Fibroblast of villous mesenchyme (primary cell): Measurements from ENCODE around the gene INTS11. TPM values are rescaled to one million over a fixed set of nuclear protein-coding genes. Genes with fewer than 3 reads are reported as not detected.

ENCODE experiments used
- DNase-seq: peaks from one replicate; pipeline ENCODE4 v3.0.0-alpha.2; 2010; ENCODE audit warnings: low read depth
- H3K4me3 ChIP-seq: 2 replicates; pipeline ENCODE4 v1.5.1; 2011; ENCODE audit warnings: low read depth, mild to moderate bottlenecking, low read length
- small RNA-seq: library from RNA; depleted of rRNA; stranded (forward); fragments of <200 nt; gene quantifications from one replicate; pipeline ENCODE3, GENCODE V24; 2012
- total RNA-seq: library from RNA; depleted of rRNA; stranded (reverse); fragments of >200 nt; gene quantifications from 2 replicates; pipeline ENCODE4 v1.2.3, GENCODE V29; 2012
- TF ChIP-seq, protein P1 (sequence below): IDR thresholded peaks from 2 replicates; pipeline ENCODE4 v1.5.1; 2012; ENCODE audit warnings: low read depth, mild to moderate bottlenecking, low read length; ENCODE audit not compliant: insufficient read depth

INTS11 gene
- total RNA-seq, 1 donor: 57.9 TPM

DNA sequence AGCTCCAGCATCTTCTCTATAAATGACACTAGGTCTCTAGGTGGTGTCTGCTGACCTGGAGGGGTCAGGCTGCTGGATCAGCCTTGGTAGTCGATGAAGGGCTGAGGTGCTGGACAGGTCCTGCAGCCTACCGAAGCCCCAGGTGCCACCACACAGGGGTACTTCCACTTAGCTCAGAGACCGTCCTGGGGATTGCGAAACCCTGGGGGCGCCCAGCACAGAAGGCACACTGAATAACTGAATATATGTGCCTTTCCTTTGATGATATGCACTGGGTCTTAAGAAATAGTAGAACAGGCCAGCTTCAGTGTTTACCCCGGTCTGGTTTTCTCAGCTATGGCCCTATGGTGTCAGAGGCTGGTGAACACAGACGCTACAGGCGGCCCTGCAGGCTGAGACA is 61.7 kb downstream of the INTS11 start:
- no peak overlapping the region for H3K4me3 ChIP-seq
- DNase-seq: no peak
- TF ChIP-seq, protein P1, sequence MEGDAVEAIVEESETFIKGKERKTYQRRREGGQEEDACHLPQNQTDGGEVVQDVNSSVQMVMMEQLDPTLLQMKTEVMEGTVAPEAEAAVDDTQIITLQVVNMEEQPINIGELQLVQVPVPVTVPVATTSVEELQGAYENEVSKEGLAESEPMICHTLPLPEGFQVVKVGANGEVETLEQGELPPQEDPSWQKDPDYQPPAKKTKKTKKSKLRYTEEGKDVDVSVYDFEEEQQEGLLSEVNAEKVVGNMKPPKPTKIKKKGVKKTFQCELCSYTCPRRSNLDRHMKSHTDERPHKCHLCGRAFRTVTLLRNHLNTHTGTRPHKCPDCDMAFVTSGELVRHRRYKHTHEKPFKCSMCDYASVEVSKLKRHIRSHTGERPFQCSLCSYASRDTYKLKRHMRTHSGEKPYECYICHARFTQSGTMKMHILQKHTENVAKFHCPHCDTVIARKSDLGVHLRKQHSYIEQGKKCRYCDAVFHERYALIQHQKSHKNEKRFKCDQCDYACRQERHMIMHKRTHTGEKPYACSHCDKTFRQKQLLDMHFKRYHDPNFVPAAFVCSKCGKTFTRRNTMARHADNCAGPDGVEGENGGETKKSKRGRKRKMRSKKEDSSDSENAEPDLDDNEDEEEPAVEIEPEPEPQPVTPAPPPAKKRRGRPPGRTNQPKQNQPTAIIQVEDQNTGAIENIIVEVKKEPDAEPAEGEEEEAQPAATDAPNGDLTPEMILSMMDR: no peak

DNA sequence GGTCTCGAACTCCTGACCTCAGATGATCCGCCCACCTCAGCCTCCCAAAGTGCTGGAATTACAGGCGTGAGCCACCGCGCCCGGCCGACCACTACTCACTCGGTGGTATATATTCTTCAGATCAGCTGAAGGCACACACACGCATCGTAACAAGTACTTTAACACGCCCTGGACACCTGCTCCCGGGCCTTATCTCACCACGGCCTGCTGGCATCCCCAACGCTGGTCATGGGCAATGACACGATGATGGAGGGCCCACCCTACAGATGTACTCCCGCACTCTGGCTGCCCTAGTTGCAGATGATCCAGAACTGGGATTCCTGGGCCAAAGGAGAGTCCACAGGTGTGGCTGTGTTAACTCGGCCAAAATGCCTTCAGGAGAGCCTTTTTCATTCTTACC is 62.4 kb downstream of the INTS11 start:
- DNase-seq: no peak

More for the DNA sequence above, 62.4 kb downstream of the INTS11 start:
- H3K4me3 ChIP-seq: no peak overlapping the region
- TF ChIP-seq, protein P1: no peak

Small RNA genes within 50 kb of the gene (small RNA-seq; reads per million reads assigned to genes)
- not detected for gene MIR6726

Other genes starting within 250 kb of the INTS11 start
- gene C1orf159, start 208.6 kb downstream of the INTS11 start, total RNA-seq: 6.5 and 7.1 TPM in 2 replicates
- not detected in 2 replicates for gene TTLL10, start 150.8 kb downstream of the INTS11 start, total RNA-seq
- not detected in 2 replicates for gene TNFRSF18, start 118.1 kb downstream of the INTS11 start, total RNA-seq
- 0.32 and 0.43 TPM in 2 replicates for gene TNFRSF4, start 110.5 kb downstream of the INTS11 start, total RNA-seq
- 88.9 and 99.9 TPM in 2 replicates for gene SDF4, start 92.7 kb downstream of the INTS11 start, total RNA-seq
- gene B3GALT6, start 92.4 kb downstream of the INTS11 start, total RNA-seq: 25.0 and 30.3 TPM in 2 replicates
- gene C1QTNF12, start 77.9 kb downstream of the INTS11 start, total RNA-seq: 0.32 and 0.43 TPM in 2 replicates
- gene UBE2J2, start 50.8 kb downstream of the INTS11 start, total RNA-seq: 49.9 and 51.4 TPM in 2 replicates
- gene SCNN1D, start 44.2 kb downstream of the INTS11 start, total RNA-seq: 0.86 and 0.97 TPM in 2 replicates
- gene ACAP3, start 16.7 kb downstream of the INTS11 start, total RNA-seq: 43.2 and 54.8 TPM in 2 replicates
- gene PUSL1, start 16.1 kb downstream of the INTS11 start, total RNA-seq: 25.0 and 36.7 TPM in 2 replicates
- 11.7 and 13.2 TPM in 2 replicates for gene CPTP, start 142 bp upstream of the INTS11 start, total RNA-seq
- under 0.01 TPM in 2 replicates for gene TAS1R3, start 6.6 kb upstream of the INTS11 start, total RNA-seq
- 69.5 and 70.9 TPM in 2 replicates for gene DVL1, start 24.8 kb upstream of the INTS11 start, total RNA-seq
- 249 and 351 TPM in 2 replicates for gene MXRA8, start 33.9 kb upstream of the INTS11 start, total RNA-seq
- gene AURKAIP1, start 50.5 kb upstream of the INTS11 start, total RNA-seq: 94.1 and 116 TPM in 2 replicates
- gene CCNL2, start 74.7 kb upstream of the INTS11 start, total RNA-seq: 94.7 and 130 TPM in 2 replicates
- gene MRPL20, start 82.6 kb upstream of the INTS11 start, total RNA-seq: 85.5 and 96.6 TPM in 2 replicates
- gene ANKRD65, start 96.6 kb upstream of the INTS11 start, total RNA-seq: 0.43 and 1.6 TPM in 2 replicates
- gene VWA1, start 111.0 kb upstream of the INTS11 start, total RNA-seq: 5.6 and 6.8 TPM in 2 replicates
- gene ATAD3C, start 125.0 kb upstream of the INTS11 start, total RNA-seq: under 0.01 and 0.32 TPM in 2 replicates
- gene ATAD3B, start 147.1 kb upstream of the INTS11 start, total RNA-seq: 17.3 and 20.0 TPM in 2 replicates
- 32.9 and 36.7 TPM in 2 replicates for gene ATAD3A, start 187.5 kb upstream of the INTS11 start, total RNA-seq
- 2.2 and 2.3 TPM in 2 replicates for gene TMEM240, start 216.0 kb upstream of the INTS11 start, total RNA-seq